HG03025 (cell line): Measurements from ENCODE around the gene NTHL1.
"Not testable (repeated sequence)": the region's sequence is repeated elsewhere in the genome, so short reads cannot be mapped to it uniquely, and the experiment has no call there.

ENCODE experiments used
- ATAC-seq: cut with Tn5 transposase; IDR thresholded peaks from one replicate; pipeline ENCODE4 v1.9.1; 2021; ENCODE audit warnings: mild to moderate bottlenecking, moderate library complexity; ENCODE audit not compliant: unreplicated experiment, low FRiP score

The NTHL1 gene

GRCh38 chr16:2011726-2012125 is 35.9 kb downstream of the NTHL1 start:
- not testable (repeated sequence) for ATAC-seq

- ATAC-seq: peak; percentile 48
These were observed 37.7 kb downstream of the NTHL1 start, which contains the start of gene ZNF598 for GRCh38 chr16:2009791-2010510. ZNF598 (minus strand) TSS chr16:2009821.

- ATAC-seq: peak; percentile 31
These were observed 38.4 kb downstream of the NTHL1 start for GRCh38 chr16:2009164-2009711.

- ATAC-seq: no peak
These were observed 38.9 kb downstream of the NTHL1 start for GRCh38 chr16:2008631-2009163.

GRCh38 chr16:2008009-2008526 is 39.6 kb downstream of the NTHL1 start:
- no peak for ATAC-seq

- no peak for ATAC-seq
These were observed 40.4 kb downstream of the NTHL1 start for GRCh38 chr16:2007081-2007836.

GRCh38 chr16:2006317-2006716 is 41.3 kb downstream of the NTHL1 start:
- no peak for ATAC-seq

GRCh38 chr16:2005646-2006045 is 42.0 kb downstream of the NTHL1 start:
- ATAC-seq: no peak

GRCh38 chr16:2004795-2005517 is 42.7 kb downstream of the NTHL1 start:
- ATAC-seq: no peak

GRCh38 chr16:2003827-2004641 is 43.6 kb downstream of the NTHL1 start:
- ATAC-seq: no peak

GRCh38 chr16:2003231-2003826 is 44.3 kb downstream of the NTHL1 start:
- no peak for ATAC-seq

GRCh38 chr16:2002406-2003230 is 45.0 kb downstream of the NTHL1 start:
- no peak for ATAC-seq

- no peak for ATAC-seq
These were observed 45.9 kb downstream of the NTHL1 start for GRCh38 chr16:2001456-2002355.

GRCh38 chr16:2001035-2001434 is 46.6 kb downstream of the NTHL1 start:
- no peak for ATAC-seq

GRCh38 chr16:1999866-2000514 is 47.6 kb downstream of the NTHL1 start:
- no peak for ATAC-seq

- no peak for ATAC-seq
These were observed 48.5 kb downstream of the NTHL1 start for GRCh38 chr16:1998852-1999801.
